NCI-H446 treated with DMSO at 0.1 percent for 48 hours (cell line): ENCODE measurements around the gene OR56A4.

ENCODE experiments used
- DNase-seq: peaks from one replicate; lab custom pipeline; 2025; lab: John Stamatoyannopoulos, UW

The OR56A4 gene

GRCh38 chr11:6006846-6007245, at the start of gene OR56A4:
Gene OR56A4 (minus strand): TSS chr11:6006946. CDS start chr11:6002992, 3,954 bp downstream.
- no peak for DNase-seq

GRCh38 chr11:6055569-6055968, 48.8 kb upstream of the OR56A4 start:
- no peak for DNase-seq

- no peak for DNase-seq
These were observed 45.6 kb upstream of the OR56A4 start for GRCh38 chr11:6052374-6052773.

- no peak for DNase-seq
These were observed 34.1 kb upstream of the OR56A4 start for GRCh38 chr11:6040874-6041273.

- no peak for DNase-seq
These were observed 24.1 kb upstream of the OR56A4 start, which contains the start of gene OR56A1 for GRCh38 chr11:6030708-6031405. Gene OR56A1 (minus strand): TSS chr11:6030758. CDS start chr11:6027692, 3,066 bp downstream.

- DNase-seq = no peak
These were observed 20.8 kb upstream of the OR56A4 start for GRCh38 chr11:6027501-6027900.

GRCh38 chr11:6025056-6025455, 18.3 kb upstream of the OR56A4 start:
- no peak for DNase-seq

- no peak for DNase-seq
These were observed 16.2 kb upstream of the OR56A4 start for GRCh38 chr11:6022956-6023355.

GRCh38 chr11:6013042-6013441, 6.3 kb upstream of the OR56A4 start:
- DNase-seq = no peak

GRCh38 chr11:6012035-6012668, 5.4 kb upstream of the OR56A4 start:
- DNase-seq = no peak

- no peak for DNase-seq
These were observed 351 bp downstream of the OR56A4 start for GRCh38 chr11:6006395-6006794.

- no peak for DNase-seq
These were observed 4.5 kb downstream of the OR56A4 start for GRCh38 chr11:6002202-6002699.

GRCh38 chr11:5994791-5995190, 12.0 kb downstream of the OR56A4 start:
- DNase-seq = no peak

GRCh38 chr11:5992604-5993251, 14.0 kb downstream of the OR56A4 start:
- DNase-seq = no peak

GRCh38 chr11:5992150-5992549, 14.6 kb downstream of the OR56A4 start:
- no peak for DNase-seq

- DNase-seq = no peak
These were observed 17.5 kb downstream of the OR56A4 start for GRCh38 chr11:5989203-5989602.

- DNase-seq = no peak
These were observed 19.9 kb downstream of the OR56A4 start, which contains the start of gene OR52L1 for GRCh38 chr11:5986885-5987284. Gene OR52L1 (minus strand): TSS chr11:5986985. CDS start chr11:5986930, 55 bp downstream.

- DNase-seq = no peak
These were observed 23.3 kb downstream of the OR56A4 start for GRCh38 chr11:5983443-5983842.

- DNase-seq = no peak
These were observed 33.2 kb downstream of the OR56A4 start for GRCh38 chr11:5973530-5973929.

- no peak for DNase-seq
These were observed 38.4 kb downstream of the OR56A4 start, which contains the start of gene OR56A5 for GRCh38 chr11:5968394-5968793. Gene OR56A5 (minus strand): TSS chr11:5968494. CDS start chr11:5968494, 0 bp downstream.

- DNase-seq = no peak
These were observed 39.0 kb downstream of the OR56A4 start for GRCh38 chr11:5967708-5968107.

- no peak for DNase-seq
These were observed 39.8 kb downstream of the OR56A4 start for GRCh38 chr11:5966958-5967357.
